ENCODE results near the gene TENM3.

The TENM3 gene

GRCh38 chr4:182562350-182562749 lies 319.1 kb downstream of the TENM3 start:
- H3K36me3 ChIP-seq (ENCODE audit: control insufficient read depth, insufficient read depth, low read length): no peaks in the 10 kb centered on the region
- H3K4me3 ChIP-seq (ENCODE audit: low read depth, low read length): no peak overlapping the region
- H3K4me1 ChIP-seq (ENCODE audit: control insufficient read depth, insufficient read depth, low read length): peaks cover 17% of the 10 kb centered on the region
- H3K9ac ChIP-seq (ENCODE audit: low read depth, low read length): no peak overlapping the region
- no peaks in the 10 kb centered on the region for H3K9me3 ChIP-seq (ENCODE audit: control insufficient read depth, insufficient read depth, low read length)
- H3K27me3 ChIP-seq (ENCODE audit: control insufficient read depth, insufficient read depth, low read length): no peaks in the 10 kb centered on the region

GRCh38 chr4:182564724-182565369 lies 321.6 kb downstream of the TENM3 start:
- Histone ChIP-seq H3K4me1 (ENCODE audit: control insufficient read depth, insufficient read depth, low read length) (peaks cover 7% of the 10 kb centered on the region), H3K27me3 (ENCODE audit: control insufficient read depth, insufficient read depth, low read length) (no peaks in the 10 kb centered on the region), H3K9me3 (ENCODE audit: control insufficient read depth, insufficient read depth, low read length) (no peaks in the 10 kb centered on the region), H3K4me3 (ENCODE audit: low read depth, low read length) (no peak overlapping the region), H3K36me3 (ENCODE audit: control insufficient read depth, insufficient read depth, low read length) (no peaks in the 10 kb centered on the region), H3K9ac (ENCODE audit: low read depth, low read length) (no peak overlapping the region)

GRCh38 chr4:182567119-182567518 lies 323.9 kb downstream of the TENM3 start:
- H3K27me3 ChIP-seq (ENCODE audit: control insufficient read depth, insufficient read depth, low read length): no peaks in the 10 kb centered on the region
- H3K36me3 ChIP-seq (ENCODE audit: control insufficient read depth, insufficient read depth, low read length): no peaks in the 10 kb centered on the region
- peaks cover 2% of the 10 kb centered on the region for H3K4me1 ChIP-seq (ENCODE audit: control insufficient read depth, insufficient read depth, low read length)
- no peak overlapping the region for H3K9ac ChIP-seq (ENCODE audit: low read depth, low read length)
- no peaks in the 10 kb centered on the region for H3K9me3 ChIP-seq (ENCODE audit: control insufficient read depth, insufficient read depth, low read length)
- H3K4me3 ChIP-seq (ENCODE audit: low read depth, low read length): no peak overlapping the region

GRCh38 chr4:182569561-182569960 lies 326.4 kb downstream of the TENM3 start:
- peaks cover 6% of the 10 kb centered on the region for H3K4me1 ChIP-seq (ENCODE audit: control insufficient read depth, insufficient read depth, low read length)
- no peak overlapping the region for H3K4me3 ChIP-seq (ENCODE audit: low read depth, low read length)
- no peaks in the 10 kb centered on the region for H3K36me3 ChIP-seq (ENCODE audit: control insufficient read depth, insufficient read depth, low read length)
- H3K27me3 ChIP-seq (ENCODE audit: control insufficient read depth, insufficient read depth, low read length): no peaks in the 10 kb centered on the region
- no peaks in the 10 kb centered on the region for H3K9me3 ChIP-seq (ENCODE audit: control insufficient read depth, insufficient read depth, low read length)
- H3K9ac ChIP-seq (ENCODE audit: low read depth, low read length): no peak overlapping the region

GRCh38 chr4:182574706-182575105 lies 331.5 kb downstream of the TENM3 start:
- Histone ChIP-seq H3K36me3 (ENCODE audit: control insufficient read depth, insufficient read depth, low read length) (no peaks in the 10 kb centered on the region), H3K4me1 (ENCODE audit: control insufficient read depth, insufficient read depth, low read length) (peaks cover 4% of the 10 kb centered on the region), H3K9ac (ENCODE audit: low read depth, low read length) (no peak overlapping the region), H3K4me3 (ENCODE audit: low read depth, low read length) (no peak overlapping the region), H3K9me3 (ENCODE audit: control insufficient read depth, insufficient read depth, low read length) (no peaks in the 10 kb centered on the region), H3K27me3 (ENCODE audit: control insufficient read depth, insufficient read depth, low read length) (no peaks in the 10 kb centered on the region)

GRCh38 chr4:182575225-182575624 lies 332.0 kb downstream of the TENM3 start:
- H3K4me1 ChIP-seq (ENCODE audit: control insufficient read depth, insufficient read depth, low read length): peaks cover 4% of the 10 kb centered on the region
- H3K27me3 ChIP-seq (ENCODE audit: control insufficient read depth, insufficient read depth, low read length): no peaks in the 10 kb centered on the region
- no peak overlapping the region for H3K9ac ChIP-seq (ENCODE audit: low read depth, low read length)
- H3K4me3 ChIP-seq (ENCODE audit: low read depth, low read length): no peak overlapping the region
- no peaks in the 10 kb centered on the region for H3K9me3 ChIP-seq (ENCODE audit: control insufficient read depth, insufficient read depth, low read length)
- H3K36me3 ChIP-seq (ENCODE audit: control insufficient read depth, insufficient read depth, low read length): no peaks in the 10 kb centered on the region

- Histone ChIP-seq H3K36me3 (ENCODE audit: control insufficient read depth, insufficient read depth, low read length) (no peaks in the 10 kb centered on the region), H3K4me1 (ENCODE audit: control insufficient read depth, insufficient read depth, low read length) (peaks cover 4% of the 10 kb centered on the region), H3K4me3 (ENCODE audit: low read depth, low read length) (no peak overlapping the region), H3K9me3 (ENCODE audit: control insufficient read depth, insufficient read depth, low read length) (no peaks in the 10 kb centered on the region), H3K9ac (ENCODE audit: low read depth, low read length) (no peak overlapping the region), H3K27me3 (ENCODE audit: control insufficient read depth, insufficient read depth, low read length) (no peaks in the 10 kb centered on the region)
These were observed 333.5 kb downstream of the TENM3 start for GRCh38 chr4:182576601-182577289.

- Histone ChIP-seq H3K27me3 (ENCODE audit: control insufficient read depth, insufficient read depth, low read length) (no peaks in the 10 kb centered on the region), H3K36me3 (ENCODE audit: control insufficient read depth, insufficient read depth, low read length) (no peaks in the 10 kb centered on the region), H3K4me3 (ENCODE audit: low read depth, low read length) (no peak overlapping the region), H3K4me1 (ENCODE audit: control insufficient read depth, insufficient read depth, low read length) (peaks cover 2% of the 10 kb centered on the region), H3K9me3 (ENCODE audit: control insufficient read depth, insufficient read depth, low read length) (no peaks in the 10 kb centered on the region), H3K9ac (ENCODE audit: low read depth, low read length) (no peak overlapping the region)
These were observed 334.2 kb downstream of the TENM3 start for GRCh38 chr4:182577411-182577810.

GRCh38 chr4:182578402-182578801 lies 335.2 kb downstream of the TENM3 start:
- H3K9ac ChIP-seq (ENCODE audit: low read depth, low read length): no peak overlapping the region
- no peaks in the 10 kb centered on the region for H3K27me3 ChIP-seq (ENCODE audit: control insufficient read depth, insufficient read depth, low read length)
- H3K4me3 ChIP-seq (ENCODE audit: low read depth, low read length): no peak overlapping the region
- H3K36me3 ChIP-seq (ENCODE audit: control insufficient read depth, insufficient read depth, low read length): no peaks in the 10 kb centered on the region
- no peaks in the 10 kb centered on the region for H3K9me3 ChIP-seq (ENCODE audit: control insufficient read depth, insufficient read depth, low read length)
- no peaks in the 10 kb centered on the region for H3K4me1 ChIP-seq (ENCODE audit: control insufficient read depth, insufficient read depth, low read length)

GRCh38 chr4:182582245-182582644 lies 339.0 kb downstream of the TENM3 start:
- H3K4me3 ChIP-seq (ENCODE audit: low read depth, low read length): no peak overlapping the region
- H3K27me3 ChIP-seq (ENCODE audit: control insufficient read depth, insufficient read depth, low read length): no peaks in the 10 kb centered on the region
- no peak overlapping the region for H3K9ac ChIP-seq (ENCODE audit: low read depth, low read length)
- H3K36me3 ChIP-seq (ENCODE audit: control insufficient read depth, insufficient read depth, low read length): no peaks in the 10 kb centered on the region
- no peaks in the 10 kb centered on the region for H3K9me3 ChIP-seq (ENCODE audit: control insufficient read depth, insufficient read depth, low read length)
- peaks cover 4% of the 10 kb centered on the region for H3K4me1 ChIP-seq (ENCODE audit: control insufficient read depth, insufficient read depth, low read length)

GRCh38 chr4:182583703-182584415 lies 340.7 kb downstream of the TENM3 start:
- H3K4me3 ChIP-seq (ENCODE audit: low read depth, low read length): no peak overlapping the region
- no peaks in the 10 kb centered on the region for H3K36me3 ChIP-seq (ENCODE audit: control insufficient read depth, insufficient read depth, low read length)
- no peaks in the 10 kb centered on the region for H3K27me3 ChIP-seq (ENCODE audit: control insufficient read depth, insufficient read depth, low read length)
- peaks cover 4% of the 10 kb centered on the region for H3K4me1 ChIP-seq (ENCODE audit: control insufficient read depth, insufficient read depth, low read length)
- no peak overlapping the region for H3K9ac ChIP-seq (ENCODE audit: low read depth, low read length)
- no peaks in the 10 kb centered on the region for H3K9me3 ChIP-seq (ENCODE audit: control insufficient read depth, insufficient read depth, low read length)

GRCh38 chr4:182585321-182585720 lies 342.1 kb downstream of the TENM3 start:
- no peak overlapping the region for H3K9ac ChIP-seq (ENCODE audit: low read depth, low read length)
- H3K36me3 ChIP-seq (ENCODE audit: control insufficient read depth, insufficient read depth, low read length): no peaks in the 10 kb centered on the region
- H3K27me3 ChIP-seq (ENCODE audit: control insufficient read depth, insufficient read depth, low read length): no peaks in the 10 kb centered on the region
- no peaks in the 10 kb centered on the region for H3K9me3 ChIP-seq (ENCODE audit: control insufficient read depth, insufficient read depth, low read length)
- no peak overlapping the region for H3K4me3 ChIP-seq (ENCODE audit: low read depth, low read length)
- H3K4me1 ChIP-seq (ENCODE audit: control insufficient read depth, insufficient read depth, low read length): peaks cover 4% of the 10 kb centered on the region
